Muscle layer of colon (tissue), 2 donors: ENCODE data around the gene TRAF3IP1.
"Not testable (repeated sequence)": the region's sequence is repeated elsewhere in the genome, so short reads cannot be mapped to it uniquely, and the experiment has no call there.

Source experiments
- H3K27ac ChIP-seq: one replicate; pipeline ENCODE4 v1.7.0; 2013; ENCODE audit warnings: low read depth, mild to moderate bottlenecking, low read length, moderate library complexity
- H3K27me3 ChIP-seq, 2 donors: one replicate each; pipeline ENCODE4 v1.7.0; 2013; ENCODE audit warnings: low read length in 2 of 2, mild to moderate bottlenecking in 2 of 2; ENCODE audit not compliant: insufficient read depth in 2 of 2, control insufficient read depth in 1 of 2
- H3K36me3 ChIP-seq: one replicate; pipeline ENCODE4 v1.7.0; 2013; ENCODE audit warnings: mild to moderate bottlenecking, low read length; ENCODE audit not compliant: insufficient read depth
- H3K4me1 ChIP-seq: one replicate; pipeline ENCODE4 v1.7.0; 2013; ENCODE audit warnings: mild to moderate bottlenecking, low read length; ENCODE audit not compliant: insufficient read depth
- H3K4me3 ChIP-seq, 2 donors: one replicate each; pipeline ENCODE4 v1.7.0; 2013; ENCODE audit warnings: low read length in 2 of 2, low read depth in 1 of 2, mild to moderate bottlenecking in 1 of 2, moderate library complexity in 1 of 2
- H3K9ac ChIP-seq: one replicate; pipeline ENCODE4 v1.7.0; 2013; ENCODE audit warnings: low read length
- H3K9me3 ChIP-seq: one replicate; pipeline ENCODE4 v1.7.0; 2013; ENCODE audit warnings: mild to moderate bottlenecking, low read length
- donor health status: abdominal sarcoma.
- donor health status: Adenocarcinoma of cecum.

TRAF3IP1 gene

DNA sequence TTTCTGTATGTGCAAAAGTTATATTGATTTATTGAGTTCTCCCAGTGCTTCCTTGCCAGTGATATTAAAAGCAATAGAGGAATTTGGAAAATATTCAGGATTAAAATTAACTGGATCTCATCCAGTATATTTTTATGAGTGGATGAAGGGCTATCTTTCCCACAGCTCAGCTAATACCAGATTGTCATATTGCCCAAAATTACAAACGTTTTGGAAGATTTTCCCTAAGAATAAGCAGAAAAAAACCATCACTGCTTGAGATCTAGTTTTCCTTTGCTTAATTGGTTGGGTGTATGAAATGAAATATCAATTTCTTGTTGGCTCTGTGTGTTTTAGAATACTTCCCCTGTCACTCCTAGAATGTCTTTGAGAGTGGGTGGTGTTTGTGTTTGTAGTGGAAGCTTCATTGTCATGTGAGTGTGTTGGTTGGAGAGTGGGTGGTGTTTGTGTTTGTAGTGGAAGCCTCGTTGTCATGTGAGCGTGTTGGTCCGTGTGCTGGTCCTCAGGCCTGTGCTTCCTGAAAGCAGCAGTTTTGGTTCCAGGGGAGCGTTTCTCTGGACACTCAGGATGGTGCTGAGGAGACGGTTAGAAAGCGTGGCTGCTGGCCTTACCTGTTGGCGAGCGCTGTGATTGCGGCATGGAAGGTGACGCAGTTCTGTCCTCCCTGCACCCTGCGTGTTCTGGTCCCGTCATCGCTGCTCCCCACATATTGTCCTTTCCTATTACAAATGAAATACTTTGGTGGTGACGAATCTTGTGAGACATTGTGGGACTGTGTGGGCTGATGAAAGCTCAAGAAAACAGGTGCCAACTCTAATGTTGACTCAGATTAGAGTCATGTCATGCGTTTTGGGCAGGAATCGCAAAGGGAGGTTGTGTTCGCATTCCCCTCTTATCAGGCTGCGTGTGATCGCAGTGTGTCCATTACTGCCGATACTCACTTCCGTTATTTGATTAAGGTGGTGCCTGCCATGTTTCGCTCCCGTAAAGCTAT lies 118.8 kb downstream of the TRAF3IP1 start:
- Histone ChIP-seq H3K27ac (no peak overlapping the region), H3K4me1 (no peaks in the 10 kb centered on the region), H3K36me3 (peaks cover 21% of the 10 kb centered on the region), H3K27me3 (no peaks in the 10 kb centered on the region), H3K4me3 (no peak overlapping the region), H3K9ac (no peak overlapping the region), H3K9me3 (no peaks in the 10 kb centered on the region)

DNA sequence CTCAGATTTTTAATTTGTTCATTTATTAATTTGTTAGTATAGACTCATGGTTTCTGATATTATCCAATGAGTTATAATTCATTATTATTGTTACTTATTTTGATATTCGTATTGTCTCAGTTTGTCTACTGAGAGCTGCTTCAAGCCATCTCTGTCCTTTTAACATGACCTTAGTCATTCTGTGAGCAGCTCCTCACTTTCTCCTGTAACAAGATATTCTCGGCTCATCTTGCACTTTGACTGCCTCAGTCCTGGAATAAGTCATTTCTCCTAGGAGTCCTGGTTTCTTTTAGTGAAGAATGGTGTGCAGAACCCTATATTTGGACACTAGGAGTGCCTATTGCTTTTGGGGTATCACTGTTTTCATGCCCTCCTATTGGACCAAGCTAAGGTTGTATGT lies 119.6 kb downstream of the TRAF3IP1 start:
- no peaks in the 10 kb centered on the region for H3K9me3 ChIP-seq
- H3K27ac ChIP-seq = no peak overlapping the region
- H3K36me3 ChIP-seq = peaks cover 22% of the 10 kb centered on the region
- H3K4me3 ChIP-seq = no peak overlapping the region
- no peak overlapping the region for H3K9ac ChIP-seq
- H3K27me3 ChIP-seq = no peaks in the 10 kb centered on the region
- H3K4me1 ChIP-seq = no peaks in the 10 kb centered on the region

DNA sequence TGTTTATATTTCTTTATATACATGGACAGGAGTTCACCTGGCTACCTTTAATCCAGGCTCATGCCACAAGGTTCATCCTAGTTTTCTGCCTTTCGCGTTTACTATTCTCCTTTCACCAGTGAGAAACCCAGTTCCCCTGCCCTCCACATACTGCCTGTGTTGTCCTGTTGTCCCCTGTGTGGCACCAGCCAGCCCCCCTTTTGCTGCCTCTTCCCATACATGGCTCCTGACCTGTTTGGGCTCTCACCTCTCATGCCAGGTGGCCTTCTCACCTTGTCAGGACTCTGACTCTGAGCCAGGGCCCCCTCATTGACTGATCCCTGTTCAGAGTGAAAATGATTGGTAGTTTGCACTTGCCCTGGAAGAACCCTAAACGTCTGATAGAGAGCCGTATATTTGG lies 120.0 kb downstream of the TRAF3IP1 start:
- no peak overlapping the region for H3K4me3 ChIP-seq
- no peaks in the 10 kb centered on the region for H3K27me3 ChIP-seq
- no peaks in the 10 kb centered on the region for H3K4me1 ChIP-seq
- no peaks in the 10 kb centered on the region for H3K9me3 ChIP-seq
- H3K27ac ChIP-seq = no peak overlapping the region
- H3K9ac ChIP-seq = no peak overlapping the region
- H3K36me3 ChIP-seq = peaks cover 26% of the 10 kb centered on the region

DNA sequence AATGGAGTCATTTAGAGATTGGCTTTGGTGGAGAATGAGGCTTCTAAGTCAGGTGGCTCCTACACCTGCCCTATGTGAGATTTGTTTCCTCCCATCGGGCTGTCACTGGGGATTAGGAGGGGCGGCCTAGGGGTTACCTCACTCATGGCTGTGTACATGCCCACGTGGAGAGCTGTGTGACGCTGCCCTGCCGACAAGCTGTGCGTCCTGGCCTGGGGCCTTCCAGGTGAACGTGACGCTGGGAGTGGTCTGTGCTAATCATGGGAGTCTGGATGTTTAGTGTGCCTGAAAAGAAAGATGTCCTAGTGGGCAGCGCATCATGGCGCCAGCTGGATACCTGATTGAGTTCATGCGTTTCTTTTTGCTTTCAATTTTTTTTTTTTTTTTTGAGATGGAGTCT lies 120.4 kb downstream of the TRAF3IP1 start:
- no peaks in the 10 kb centered on the region for H3K27me3 ChIP-seq
- H3K36me3 ChIP-seq = peaks cover 29% of the 10 kb centered on the region
- no peaks in the 10 kb centered on the region for H3K9me3 ChIP-seq
- H3K27ac ChIP-seq = no peak overlapping the region
- no peaks in the 10 kb centered on the region for H3K4me1 ChIP-seq
- no peak overlapping the region for H3K4me3 ChIP-seq
- H3K9ac ChIP-seq = no peak overlapping the region

DNA sequence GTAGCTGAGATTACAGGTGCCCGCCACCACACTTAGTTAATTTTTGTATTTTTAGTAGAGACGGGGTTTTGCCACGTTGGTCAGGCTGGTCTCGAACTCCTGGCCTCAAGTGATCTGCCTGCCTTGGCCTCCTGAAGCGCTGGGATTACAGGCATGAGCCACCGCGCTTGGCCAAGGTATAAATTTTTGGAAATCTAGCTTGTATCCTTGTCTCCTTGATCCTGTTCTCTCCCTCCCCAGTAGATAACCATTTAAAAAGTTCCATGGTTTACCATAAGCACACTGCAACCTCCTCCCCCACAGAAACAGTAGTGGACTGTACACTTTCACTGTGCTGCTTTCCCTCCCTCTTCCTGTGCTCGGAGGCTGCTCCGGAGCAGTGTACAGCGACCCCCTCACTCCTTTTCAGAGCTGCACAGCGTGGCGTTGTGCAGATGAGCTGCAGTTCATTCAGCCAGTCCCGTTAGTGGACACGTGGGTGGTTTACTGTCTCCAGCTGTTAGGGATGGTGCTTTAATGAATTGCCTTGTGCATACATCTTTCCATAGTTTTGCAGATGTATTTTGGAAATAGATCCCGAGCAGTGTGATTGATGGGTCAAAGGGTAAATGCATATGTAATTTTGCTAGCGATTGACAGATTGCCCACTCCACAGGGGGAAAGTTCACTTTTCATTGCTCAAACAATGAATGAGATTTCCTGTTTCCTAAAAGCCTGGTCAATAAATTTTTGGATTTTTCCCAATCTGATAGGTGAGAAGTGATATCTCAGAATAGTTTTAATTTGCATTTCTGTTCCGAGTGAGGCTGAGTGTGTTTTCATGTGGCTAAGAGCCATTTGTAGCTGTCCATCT lies 121.2 kb downstream of the TRAF3IP1 start:
- Histone ChIP-seq H3K4me1 (no peaks in the 10 kb centered on the region), H3K36me3 (peaks cover 30% of the 10 kb centered on the region), H3K27ac (no peak overlapping the region), H3K9me3 (no peaks in the 10 kb centered on the region), H3K27me3 (no peaks in the 10 kb centered on the region), H3K4me3 (no peak overlapping the region), H3K9ac (no peak overlapping the region)

DNA sequence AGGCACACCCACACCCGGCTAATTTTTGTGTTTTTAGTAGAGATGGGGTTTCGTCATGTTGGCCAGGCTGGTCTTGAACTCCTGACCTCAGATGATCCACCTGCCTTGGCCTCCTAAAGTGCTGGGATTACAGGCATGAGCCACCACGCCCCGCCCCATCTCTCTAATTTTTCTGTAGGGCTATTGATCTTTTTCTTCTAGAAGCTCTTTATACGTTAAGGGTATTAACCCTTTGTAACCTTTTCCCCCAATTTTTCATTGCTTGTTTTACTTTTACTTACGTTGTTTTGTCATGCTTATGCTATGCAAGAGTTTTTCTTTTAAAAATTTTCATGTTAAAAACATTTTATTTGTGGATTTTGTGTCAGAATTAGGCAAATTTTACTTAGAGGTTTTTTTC lies 121.9 kb downstream of the TRAF3IP1 start:
- peaks cover 33% of the 10 kb centered on the region for H3K36me3 ChIP-seq
- H3K4me1 ChIP-seq, H3K4me3 ChIP-seq, H3K27ac ChIP-seq, H3K9me3 ChIP-seq, H3K27me3 ChIP-seq, H3K9ac ChIP-seq: not testable (repeated sequence)

DNA sequence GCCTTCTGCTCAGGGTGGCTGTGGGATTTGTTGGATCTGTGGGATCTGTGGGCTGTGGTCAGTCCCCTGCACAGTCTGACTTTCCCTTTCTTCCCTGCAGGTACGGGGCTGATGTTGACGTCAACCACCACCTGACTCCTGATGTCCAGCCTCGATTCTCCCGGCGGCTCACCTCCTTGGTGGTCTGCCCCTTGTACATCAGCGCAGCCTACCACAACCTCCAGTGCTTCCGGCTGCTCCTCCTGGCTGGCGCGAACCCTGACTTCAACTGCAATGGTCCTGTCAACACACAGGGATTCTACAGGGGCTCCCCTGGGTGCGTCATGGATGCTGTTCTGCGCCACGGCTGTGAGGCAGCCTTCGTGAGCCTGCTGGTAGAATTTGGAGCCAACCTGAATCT lies 123.9 kb downstream of the TRAF3IP1 start:
- Histone ChIP-seq H3K4me3 (no peak overlapping the region), H3K27me3 (no peaks in the 10 kb centered on the region), H3K4me1 (no peaks in the 10 kb centered on the region), H3K27ac (no peak overlapping the region), H3K36me3 (peaks cover 41% of the 10 kb centered on the region), H3K9ac (no peak overlapping the region), H3K9me3 (no peaks in the 10 kb centered on the region)

DNA sequence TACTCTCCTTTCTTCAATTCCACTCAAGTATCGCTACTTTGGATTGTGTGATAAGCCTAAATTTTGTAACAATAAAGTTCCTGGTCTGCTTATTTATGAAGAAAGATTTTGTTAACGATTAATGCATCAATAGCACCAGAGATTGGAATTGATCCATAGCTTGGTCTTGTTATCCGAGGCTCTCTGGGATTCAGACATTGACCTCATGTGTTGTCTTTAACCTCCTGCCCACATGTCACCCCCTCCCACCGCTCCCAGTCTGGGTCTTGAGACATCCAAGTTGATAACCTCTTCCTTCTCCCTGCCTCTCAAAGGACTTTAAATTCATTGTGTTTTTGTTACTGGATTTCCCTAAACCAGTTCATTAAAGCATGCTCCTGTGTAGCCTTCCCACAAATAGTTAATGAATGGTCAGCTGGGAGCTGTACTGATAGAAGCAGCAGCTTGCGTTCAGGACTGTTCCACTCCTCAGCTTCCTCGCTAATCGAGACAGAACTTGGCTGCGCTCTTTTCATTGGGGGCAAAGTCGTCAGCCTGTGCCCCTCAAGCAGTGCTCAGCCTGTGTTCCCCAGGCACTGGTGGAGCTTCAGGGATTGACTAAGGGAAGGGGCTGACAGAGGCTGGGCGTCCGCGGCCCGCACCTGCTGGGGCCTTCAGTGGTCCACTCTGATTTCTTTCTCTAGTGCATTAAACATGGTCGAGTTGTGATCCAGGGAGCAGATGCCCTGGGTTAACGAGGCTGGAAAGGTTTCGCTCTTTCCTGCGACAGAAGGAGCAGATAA lies 125.3 kb downstream of the TRAF3IP1 start:
- Histone ChIP-seq H3K4me3 (no peak overlapping the region), H3K4me1 (peaks cover 10% of the 10 kb centered on the region), H3K36me3 (peaks cover 45% of the 10 kb centered on the region), H3K9me3 (no peaks in the 10 kb centered on the region), H3K27ac (no peak overlapping the region), H3K9ac (no peak overlapping the region), H3K27me3 (no peaks in the 10 kb centered on the region)

DNA sequence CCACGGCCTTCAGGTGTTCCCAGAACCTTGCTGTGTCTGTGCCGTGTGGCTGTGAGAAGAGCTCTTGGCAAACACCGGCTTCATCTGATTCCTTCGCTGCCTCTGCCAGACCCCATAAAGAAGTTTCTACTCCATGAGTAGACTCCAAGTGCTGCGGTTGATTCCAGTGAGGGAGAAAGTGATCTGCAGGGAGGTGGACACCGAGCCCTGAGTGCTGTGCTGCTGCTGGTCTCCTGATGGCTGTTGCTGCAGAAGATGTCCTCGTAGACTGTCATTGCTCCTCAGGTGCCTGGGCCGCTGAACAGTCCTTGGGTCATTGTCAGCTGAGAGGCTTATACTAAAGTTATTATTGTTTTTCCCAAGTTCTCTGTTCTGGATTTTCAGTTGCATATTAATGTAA lies 126.1 kb downstream of the TRAF3IP1 start:
- Histone ChIP-seq H3K4me3 (no peak overlapping the region), H3K4me1 (peaks cover 13% of the 10 kb centered on the region), H3K9ac (no peak overlapping the region), H3K36me3 (peaks cover 49% of the 10 kb centered on the region), H3K27ac (no peak overlapping the region), H3K9me3 (no peaks in the 10 kb centered on the region), H3K27me3 (no peaks in the 10 kb centered on the region)

DNA sequence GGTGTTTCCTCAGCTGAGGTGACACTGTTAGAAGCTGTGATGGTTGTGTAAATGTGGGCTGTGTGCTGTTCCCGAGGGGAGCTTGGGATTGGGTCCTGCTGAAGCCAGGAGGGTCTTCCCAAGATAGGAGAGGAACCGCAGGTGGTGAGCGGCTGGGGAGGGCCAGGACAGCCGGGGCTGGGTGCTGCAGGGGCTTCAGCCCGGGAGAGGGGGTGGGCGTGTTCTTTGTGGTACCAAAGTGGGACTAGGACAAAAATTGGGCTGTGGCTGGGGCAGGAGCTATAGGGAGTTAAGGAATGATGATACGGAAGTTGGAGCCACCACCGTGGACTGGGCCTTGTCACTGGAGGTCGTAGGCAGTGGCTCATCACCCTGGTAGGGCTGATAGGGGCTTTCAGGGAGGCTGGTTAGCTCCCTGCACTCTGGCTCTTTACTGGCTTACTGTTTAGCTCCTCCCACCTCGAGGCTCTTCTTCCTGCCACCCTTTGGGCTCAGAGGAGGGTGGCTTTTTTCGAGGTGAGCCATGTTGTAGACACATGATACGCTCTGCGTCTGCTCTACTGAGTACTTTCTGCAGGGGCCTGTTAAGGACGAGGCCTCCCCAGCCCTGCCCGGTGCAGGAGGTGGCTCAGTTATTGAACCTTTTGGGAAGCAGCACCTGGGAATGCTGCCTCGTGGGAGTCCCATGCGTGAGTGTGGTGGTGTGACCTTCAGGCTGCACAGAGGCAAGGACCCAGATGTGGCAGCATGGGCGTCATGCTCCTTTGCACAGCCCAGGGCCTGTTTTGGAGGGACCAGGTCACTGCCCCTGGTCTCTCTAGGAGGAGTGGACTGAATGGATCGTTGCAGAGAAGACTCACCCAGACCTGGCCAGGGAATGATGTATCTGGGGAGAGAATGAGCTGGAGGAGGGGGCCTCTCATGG lies 128.0 kb downstream of the TRAF3IP1 start:
- H3K4me3 ChIP-seq = no peak overlapping the region
- no peak overlapping the region for H3K9ac ChIP-seq
- H3K9me3 ChIP-seq = no peaks in the 10 kb centered on the region
- H3K4me1 ChIP-seq = peaks cover 13% of the 10 kb centered on the region
- H3K27ac ChIP-seq = no peak overlapping the region
- H3K27me3 ChIP-seq = no peaks in the 10 kb centered on the region
- peaks cover 55% of the 10 kb centered on the region for H3K36me3 ChIP-seq
